T-helper 1 cell (primary cell): Measurements from ENCODE around the gene AKT1S1.

Experiments
- DNase-seq, 5 donors: peaks; one replicate each; pipeline ENCODE4 v3.0.0-alpha.2; 2012 to 2020

AKT1S1 gene

GRCh38 chr19:49882643-49883042 lies 5.5 kb upstream of the AKT1S1 start:
- no peak for DNase-seq

DNA sequence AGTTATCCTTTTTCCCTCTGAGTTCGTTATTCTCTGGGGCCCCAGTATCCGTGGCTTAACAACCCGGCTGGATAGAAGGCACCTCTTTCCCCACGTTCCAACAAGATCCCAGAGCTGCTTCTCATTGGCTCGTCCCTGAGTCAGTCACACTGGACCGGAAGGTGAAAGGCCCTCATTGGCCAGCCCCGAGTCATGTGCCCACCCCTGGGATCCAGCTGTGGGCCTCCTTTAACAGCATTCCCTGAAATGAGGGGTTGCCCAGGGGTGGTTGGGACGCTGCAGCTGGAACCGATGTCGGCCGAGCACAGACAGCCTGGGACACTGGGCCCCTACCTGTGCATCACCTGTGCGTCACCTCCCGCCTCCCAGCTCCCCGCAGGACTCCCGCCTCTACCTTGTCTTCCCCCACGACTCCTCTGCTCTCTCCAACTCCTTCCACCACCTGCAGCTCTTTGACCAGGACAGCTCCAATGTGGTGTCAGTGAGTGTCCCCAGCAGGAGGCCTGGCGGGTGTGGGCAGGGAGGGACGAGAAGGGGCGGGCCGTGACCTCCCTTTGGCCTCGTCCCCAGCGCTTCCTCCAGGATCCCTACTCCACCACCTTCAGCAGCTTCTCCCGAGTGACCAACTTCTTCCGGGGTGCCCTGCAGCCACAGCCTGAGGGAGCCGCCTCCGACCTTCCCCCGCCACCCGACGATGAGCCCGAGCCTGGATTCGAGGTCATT lies 4.7 kb upstream of the AKT1S1 start:
- no peak for DNase-seq

- DNase-seq: no peak
Measured at GRCh38 chr19:49881186-49881585, 4.0 kb upstream of the AKT1S1 start.

- DNase-seq: no peak
Measured at GRCh38 chr19:49880162-49880869, 3.2 kb upstream of the AKT1S1 start.

GRCh38 chr19:49879243-49879963 lies 2.2 kb upstream of the AKT1S1 start:
- peak in 1 of 5 donors; percentile 34 for DNase-seq

DNA sequence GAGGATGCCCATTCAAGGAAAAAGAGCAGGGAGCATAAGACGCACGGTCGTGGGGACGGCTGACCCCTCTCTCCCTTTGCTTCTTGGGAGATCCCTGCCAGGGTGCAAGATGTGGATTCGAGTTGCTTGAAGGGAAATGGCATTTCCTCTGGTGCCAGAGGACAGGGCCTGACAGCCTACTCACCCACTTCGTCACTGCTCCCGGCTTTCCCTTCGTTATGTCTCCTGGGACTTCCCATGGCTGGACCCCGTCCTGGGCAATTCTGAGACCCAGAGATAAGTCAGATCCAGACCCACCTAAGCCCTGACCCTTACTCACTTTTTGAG lies 1.6 kb upstream of the AKT1S1 start:
- DNase-seq: no peak

- peak; percentile 98 to 99 (median 98) for DNase-seq
Measured at GRCh38 chr19:49877879-49878743, 956 bp upstream of the AKT1S1 start.

DNA sequence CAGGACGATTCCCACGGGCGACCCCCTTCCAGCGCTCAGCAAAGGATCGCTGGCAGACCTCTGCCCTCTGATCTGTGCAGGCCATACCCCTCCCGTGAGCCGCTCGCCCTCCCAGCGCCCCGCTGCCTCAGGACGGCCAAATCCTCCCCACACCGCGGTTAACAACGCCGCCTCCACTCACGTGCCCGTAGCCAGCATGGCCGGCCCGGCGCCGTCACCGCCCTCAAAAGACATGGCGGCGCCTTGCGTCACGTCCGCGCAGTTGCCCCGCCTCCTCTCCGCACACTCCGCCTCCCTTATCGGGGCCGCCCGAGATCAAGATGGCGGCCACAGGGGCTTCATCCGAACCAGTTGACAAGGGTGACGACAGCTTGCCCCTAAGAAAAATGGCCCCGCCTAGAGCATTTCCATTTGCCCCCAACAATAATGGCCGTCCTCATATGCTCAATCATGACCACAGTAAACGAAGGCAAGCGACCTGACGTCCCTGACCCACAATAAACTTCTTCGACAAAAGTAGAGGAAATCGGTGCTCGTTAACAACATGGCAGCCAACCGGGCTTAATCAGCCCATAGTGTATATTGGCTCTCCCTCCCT lies 634 bp downstream of the AKT1S1 start:
- peak; percentile 96 to 99 (median 97) for DNase-seq

DNA sequence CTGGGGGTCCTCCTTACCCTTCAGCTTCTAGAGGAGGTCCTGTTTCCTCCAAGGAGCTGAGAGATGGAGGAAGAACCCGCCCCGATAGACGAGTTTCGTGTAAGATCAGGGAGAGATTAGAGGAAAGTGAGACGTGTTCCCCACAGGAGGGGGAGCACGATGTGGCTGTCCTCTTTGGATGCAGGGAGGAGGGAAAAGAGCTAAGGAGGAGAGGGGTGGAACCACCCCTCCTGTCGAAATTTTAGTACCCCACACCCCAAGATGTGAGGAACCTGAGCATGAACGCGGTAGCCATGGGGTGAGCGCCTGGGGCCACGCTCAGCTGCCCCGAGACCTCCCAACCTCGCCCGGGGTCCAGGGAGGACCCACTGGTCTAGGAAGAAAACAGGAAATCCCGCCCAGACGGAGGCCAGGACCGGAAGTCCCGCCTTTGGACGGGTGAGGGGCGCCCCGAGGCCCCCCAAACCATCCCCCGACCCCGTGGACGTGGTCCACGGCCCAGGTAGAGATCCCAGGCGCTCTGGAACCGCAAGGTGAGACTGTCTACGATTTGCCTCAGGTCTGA lies 1.2 kb downstream of the AKT1S1 start:
- DNase-seq: peak in 3 of 5 donors; percentile 35 to 63 (median 41)

DNA sequence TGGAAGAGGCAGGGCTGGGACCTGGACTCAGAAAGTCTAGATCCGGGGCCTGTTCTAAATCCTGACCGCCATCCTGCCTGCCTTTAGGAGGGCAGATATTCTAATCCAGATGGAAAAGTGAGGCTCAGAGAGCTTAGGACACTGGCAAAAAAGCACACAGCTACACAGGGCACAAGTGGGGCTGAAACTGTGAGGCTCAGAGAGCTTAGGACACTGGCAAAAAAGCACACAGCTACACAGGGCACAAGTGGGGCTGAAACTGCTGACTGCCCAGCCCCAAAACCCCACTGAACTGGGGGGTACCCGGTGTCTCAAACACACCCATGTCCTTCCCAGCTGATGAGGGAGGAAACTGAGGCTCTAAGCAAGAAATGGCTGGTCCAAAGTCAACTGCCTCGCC lies 2.0 kb downstream of the AKT1S1 start:
- no peak for DNase-seq

DNA sequence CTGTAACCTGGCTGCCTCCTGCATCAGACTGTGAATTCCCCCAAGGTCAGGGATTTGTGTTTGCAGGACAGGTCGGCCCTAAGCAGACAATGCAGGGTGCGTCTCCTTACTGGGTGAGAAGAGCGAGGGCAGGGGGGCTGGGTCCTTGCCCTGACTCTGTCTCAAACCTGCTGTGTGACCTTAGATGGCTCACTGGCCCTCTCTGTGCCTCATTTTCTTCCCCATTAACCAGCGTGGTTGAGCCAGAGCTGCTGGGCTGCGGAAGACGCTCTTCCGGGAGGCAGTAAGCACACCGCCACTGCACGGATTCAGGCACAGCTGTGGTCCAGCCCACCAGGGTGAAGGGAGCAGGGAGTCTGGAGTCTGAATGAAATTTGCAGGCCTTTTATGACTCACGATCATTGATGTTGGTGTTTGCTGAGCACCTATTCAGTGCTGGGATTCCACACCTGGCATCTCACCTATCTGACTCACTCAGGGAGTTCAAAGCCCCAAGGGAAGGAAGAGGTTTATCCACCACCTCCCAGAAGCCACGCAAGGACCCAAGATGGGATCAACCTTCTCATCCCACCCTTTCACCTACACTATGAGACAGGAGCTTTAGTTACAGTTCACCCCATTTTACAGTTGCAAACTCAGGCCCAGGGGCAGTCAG lies 2.5 kb downstream of the AKT1S1 start:
- DNase-seq: no peak

DNA sequence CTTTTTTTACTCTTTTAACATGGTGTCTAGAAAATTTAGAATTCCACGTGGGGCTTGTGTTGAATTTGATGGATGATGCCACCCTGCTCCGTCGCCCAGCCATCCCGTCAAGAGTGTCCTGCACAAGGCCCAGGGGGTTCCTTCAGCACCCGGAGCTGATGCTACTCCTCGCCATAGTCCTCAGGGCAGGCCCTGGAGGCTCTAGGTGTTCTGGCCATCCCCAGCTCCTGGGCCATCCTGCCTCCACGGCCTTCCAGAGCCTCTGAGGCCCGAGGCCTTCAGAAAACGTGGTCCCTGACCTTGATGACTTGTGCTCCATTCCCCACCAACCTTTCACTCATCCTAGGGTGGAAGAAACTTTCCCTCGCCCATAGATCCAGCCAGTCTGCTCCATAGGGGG lies 3.3 kb downstream of the AKT1S1 start:
- DNase-seq: no peak

DNA sequence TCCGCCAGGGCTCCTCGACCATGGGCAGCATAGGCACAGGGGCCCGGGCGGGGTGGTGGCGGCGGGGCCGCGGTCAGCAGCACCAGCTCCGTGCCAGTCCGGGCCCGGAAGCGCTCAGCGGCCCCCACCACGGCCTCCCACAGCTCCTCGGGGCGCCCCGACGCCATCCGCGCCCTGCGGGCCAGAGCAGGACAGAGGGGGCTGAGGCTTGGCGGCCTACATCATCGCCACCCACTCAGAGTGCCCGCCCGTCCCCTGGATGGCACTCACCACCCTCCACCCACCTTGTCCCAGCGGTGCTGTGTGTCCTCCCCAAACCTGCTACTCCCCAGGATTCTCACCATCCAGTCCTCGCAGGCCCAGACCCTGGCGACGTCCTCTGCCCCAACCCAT lies 4.0 kb downstream of the AKT1S1 start:
- no peak for DNase-seq

GRCh38 chr19:49872245-49873128 lies 4.7 kb downstream of the AKT1S1 start:
- no peak for DNase-seq

- DNase-seq: no peak
Measured at GRCh38 chr19:49871349-49871985, 5.7 kb downstream of the AKT1S1 start.

- no peak for DNase-seq
Measured at GRCh38 chr19:49870309-49870901, 6.8 kb downstream of the AKT1S1 start.

GRCh38 chr19:49869484-49870308 lies 7.5 kb downstream of the AKT1S1 start:
- peak; percentile 81 to 99 (median 88) for DNase-seq

DNA sequence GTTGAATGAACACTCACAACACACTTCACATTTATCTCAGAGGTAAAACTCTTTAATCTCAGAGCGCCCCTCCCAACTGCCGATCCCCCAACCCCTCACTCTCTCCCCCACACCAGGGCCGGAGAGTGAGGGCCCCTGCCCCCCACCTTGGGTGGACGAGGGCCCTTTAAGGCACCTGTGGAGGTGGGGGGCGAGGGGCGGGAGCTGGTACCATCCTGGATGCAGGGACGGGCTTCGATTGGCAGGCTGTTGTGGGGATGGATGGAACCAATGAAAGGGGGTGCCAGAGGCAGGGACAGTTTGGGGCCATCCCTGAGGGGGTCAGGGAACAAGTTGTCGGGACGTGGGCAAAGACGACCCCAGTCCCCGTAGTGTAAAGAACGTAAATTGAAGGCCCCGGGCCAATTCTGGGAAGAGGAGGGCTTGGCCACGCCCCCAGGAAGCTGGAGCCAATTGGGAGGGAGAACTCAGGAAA lies 8.1 kb downstream of the AKT1S1 start:
- no peak for DNase-seq
